ENCODE data around the gene BPIFB6.

BPIFB6 gene

GRCh38 chr20:33019465-33020277 is 11.8 kb upstream of the BPIFB6 start:
- Histone ChIP-seq H3K4me1 (ENCODE audit: insufficient read depth, low read length, poor library complexity, severe bottlenecking) (peaks cover 14% of the 10 kb centered on the region), H3K4me3 (ENCODE audit: low read length, poor library complexity, severe bottlenecking) (no peak overlapping the region), H3K36me3 (ENCODE audit: insufficient read depth, low read length) (no peaks in the 10 kb centered on the region), H2AFZ (ENCODE audit: low read length) (no peak overlapping the region), H3K27me3 (ENCODE audit: insufficient read depth, low read length, poor library complexity, severe bottlenecking) (no peaks in the 10 kb centered on the region), H3K4me2 (ENCODE audit: low read depth, low read length, poor library complexity, severe bottlenecking) (no peak overlapping the region), H3F3A (ENCODE audit: low read depth) (no peaks in the 10 kb centered on the region), H4K20me1 (ENCODE audit: insufficient read depth, low read length, poor library complexity, severe bottlenecking) (no peaks in the 10 kb centered on the region), H3K9me2 (replicated peaks; ENCODE audit: low read depth, low read length) (no peaks in the 10 kb centered on the region), H3K9me3 (ENCODE audit: insufficient read depth, low read depth, low read length) (no peaks in the 10 kb centered on the region), H3K9ac (ENCODE audit: low read depth, low read length, poor library complexity, severe bottlenecking) (no peak overlapping the region), H3K79me2 (ENCODE audit: insufficient read depth, low read length) (no peaks in the 10 kb centered on the region)
- TF ChIP-seq EZH2phosphoT487 (IDR thresholded peaks at IDR 0.05; ENCODE audit: borderline replicate concordance): no peak
- TF ChIP-seq CTCF (conservative IDR thresholded peaks at IDR 0.05; ENCODE audit: low read length): no peak

GRCh38 chr20:33020278-33021161 is 10.9 kb upstream of the BPIFB6 start:
- Histone ChIP-seq H3K4me1 (ENCODE audit: insufficient read depth, low read length, poor library complexity, severe bottlenecking) (peaks cover 15% of the 10 kb centered on the region), H4K20me1 (ENCODE audit: insufficient read depth, low read length, poor library complexity, severe bottlenecking) (no peaks in the 10 kb centered on the region), H3K79me2 (ENCODE audit: insufficient read depth, low read length) (no peaks in the 10 kb centered on the region), H3K9me3 (ENCODE audit: insufficient read depth, low read depth, low read length) (no peaks in the 10 kb centered on the region), H3K27me3 (ENCODE audit: insufficient read depth, low read length, poor library complexity, severe bottlenecking) (no peaks in the 10 kb centered on the region), H3K4me3 (ENCODE audit: low read length, poor library complexity, severe bottlenecking) (no peak overlapping the region), H3F3A (ENCODE audit: low read depth) (no peaks in the 10 kb centered on the region), H3K4me2 (ENCODE audit: low read depth, low read length, poor library complexity, severe bottlenecking) (no peak overlapping the region), H3K36me3 (ENCODE audit: insufficient read depth, low read length) (no peaks in the 10 kb centered on the region), H3K9me2 (replicated peaks; ENCODE audit: low read depth, low read length) (no peaks in the 10 kb centered on the region), H2AFZ (ENCODE audit: low read length) (no peak overlapping the region), H3K9ac (ENCODE audit: low read depth, low read length, poor library complexity, severe bottlenecking) (no peak overlapping the region)
- TF ChIP-seq EZH2phosphoT487 (IDR thresholded peaks at IDR 0.05; ENCODE audit: borderline replicate concordance) (no peak), CTCF (conservative IDR thresholded peaks at IDR 0.05; ENCODE audit: low read length) (no peak)

GRCh38 chr20:33021879-33022278 is 9.6 kb upstream of the BPIFB6 start:
- TF ChIP-seq EZH2phosphoT487 (IDR thresholded peaks at IDR 0.05; ENCODE audit: borderline replicate concordance) (no peak), CTCF (conservative IDR thresholded peaks at IDR 0.05; ENCODE audit: low read length) (no peak)
- H2AFZ ChIP-seq (ENCODE audit: low read length): no peak overlapping the region
- no peaks in the 10 kb centered on the region for H3K36me3 ChIP-seq (ENCODE audit: insufficient read depth, low read length)
- no peaks in the 10 kb centered on the region for H3K27me3 ChIP-seq (ENCODE audit: insufficient read depth, low read length, poor library complexity, severe bottlenecking)
- H3F3A ChIP-seq (ENCODE audit: low read depth): no peaks in the 10 kb centered on the region
- H3K9me2 ChIP-seq (replicated peaks; ENCODE audit: low read depth, low read length): no peaks in the 10 kb centered on the region
- no peaks in the 10 kb centered on the region for H3K9me3 ChIP-seq (ENCODE audit: insufficient read depth, low read depth, low read length)
- no peak overlapping the region for H3K9ac ChIP-seq (ENCODE audit: low read depth, low read length, poor library complexity, severe bottlenecking)
- peaks cover 15% of the 10 kb centered on the region for H3K4me1 ChIP-seq (ENCODE audit: insufficient read depth, low read length, poor library complexity, severe bottlenecking)
- no peak overlapping the region for H3K4me2 ChIP-seq (ENCODE audit: low read depth, low read length, poor library complexity, severe bottlenecking)
- H3K79me2 ChIP-seq (ENCODE audit: insufficient read depth, low read length): no peaks in the 10 kb centered on the region
- no peak overlapping the region for H3K4me3 ChIP-seq (ENCODE audit: low read length, poor library complexity, severe bottlenecking)
- H4K20me1 ChIP-seq (ENCODE audit: insufficient read depth, low read length, poor library complexity, severe bottlenecking): no peaks in the 10 kb centered on the region

Data from Loucy (cell line).